Keratinocyte (primary cell): ENCODE measurements around the gene BRD3OS. TPM values are rescaled to one million over a fixed set of nuclear protein-coding genes. Genes with fewer than 3 reads are reported as not detected.

ENCODE experiments used
- DNase-seq: peaks from one replicate; pipeline ENCODE4 v3.0.0-alpha.2; 2011; ENCODE audit warnings: low read depth, missing footprints, low spot score
- FAIRE-seq: peaks from 2 replicates; lab custom pipeline; 2011; peaks lifted over from hg19 to GRCh38; lab: Jason Lieb, UNC
- H2AFZ ChIP-seq: 2 replicates; pipeline ENCODE4 v1.6.0; 2012; ENCODE audit warnings: low read length, control low read depth, inconsistent platforms; ENCODE audit not compliant: control insufficient read depth
- H3K27ac ChIP-seq: 2 replicates; pipeline ENCODE4 v1.5.1; 2011; ENCODE audit warnings: low read length; ENCODE audit not compliant: control insufficient read depth, insufficient read depth
- H3K27me3 ChIP-seq: 3 replicates; pipeline ENCODE4 v1.6.0; 2011; ENCODE audit warnings: low read length; ENCODE audit not compliant: control insufficient read depth, insufficient read depth; ENCODE audit errors: extremely low read depth
- H3K36me3 ChIP-seq, 2 experiments: 2 replicates in 1 of 2; 3 replicates in 1 of 2; pipeline ENCODE4 v1.5.1; 2011; ENCODE audit warnings: low read length in 2 of 2, mild to moderate bottlenecking in 1 of 2; ENCODE audit not compliant: control insufficient read depth in 2 of 2, insufficient read depth in 2 of 2; ENCODE audit errors: extremely low read depth in 1 of 2
- H3K4me1 ChIP-seq: 3 replicates; pipeline ENCODE4 v1.5.1; 2011; ENCODE audit warnings: low read length; ENCODE audit not compliant: control insufficient read depth, insufficient read depth; ENCODE audit errors: extremely low read depth
- H3K4me2 ChIP-seq: 3 replicates; pipeline ENCODE4 v1.6.0; 2011; ENCODE audit warnings: low read depth, low read length; ENCODE audit not compliant: control insufficient read depth, insufficient read depth; ENCODE audit errors: extremely low read depth
- H3K4me3 ChIP-seq, 3 experiments: fragments of 200-600 bp in 1 of 3; sonication (generic) in 1 of 3; 2 replicates in 2 of 3; 3 replicates in 1 of 3; pipeline ENCODE4 v1.5.1; 2011 to 2016; ENCODE audit warnings: low read length in 3 of 3, mild to moderate bottlenecking in 3 of 3, control low read depth in 2 of 3, inconsistent platforms in 1 of 3, low read depth in 1 of 3, mixed read lengths in 1 of 3, mixed run types in 1 of 3, moderate library complexity in 1 of 3; ENCODE audit not compliant: control insufficient read depth in 2 of 3, insufficient read depth in 2 of 3; ENCODE audit errors: extremely low read depth in 1 of 3
- H3K79me2 ChIP-seq: 2 replicates; pipeline ENCODE4 v1.6.0; 2012; ENCODE audit warnings: low read length; ENCODE audit not compliant: control insufficient read depth, insufficient read depth
- H3K9ac ChIP-seq: 3 replicates; pipeline ENCODE4 v1.6.0; 2011; ENCODE audit warnings: low read length; ENCODE audit not compliant: control insufficient read depth, insufficient read depth; ENCODE audit errors: extremely low read depth
- H3K9me1 ChIP-seq: 3 replicates; pipeline ENCODE4 v1.6.0; 2011; ENCODE audit warnings: low read length; ENCODE audit not compliant: control insufficient read depth, insufficient read depth; ENCODE audit errors: extremely low read depth
- H3K9me3 ChIP-seq: 2 replicates; pipeline ENCODE4 v1.5.1; 2012; ENCODE audit warnings: low read depth, low read length; ENCODE audit not compliant: control insufficient read depth
- H4K20me1 ChIP-seq: 3 replicates; pipeline ENCODE4 v1.6.0; 2011; ENCODE audit warnings: low read length; ENCODE audit not compliant: control insufficient read depth, insufficient read depth; ENCODE audit errors: extremely low read depth
- EZH2 ChIP-seq: IDR thresholded peaks from one replicate; pipeline ENCODE4 v1.6.1; 2012; ENCODE audit warnings: inconsistent platforms, mild to moderate bottlenecking, low read length, moderate library complexity
- dilution Hi-C: fragments of 300-500 bp; cut with MboI; formaldehyde crosslinking; loops from one replicate; pipeline ENCODE4 v1.7.0; 2020; ENCODE audit warnings: low sequenced_read_pairs; ENCODE audit not compliant: extremely low pct_ligation_motif_present
- polyA plus RNA-seq, 5 experiments: library from polyadenylated mRNA; depleted of rRNA in 3 of 5; stranded (reverse) in 3 of 5; stranded (forward) in 1 of 5; unstranded in 1 of 5; fragments of >200 nt; gene quantifications; 1 replicate in 1 of 5; 2 replicates in 3 of 5; 3 replicates in 1 of 5; pipeline versions ENCODE4 v1.2.1 to v1.2.3, GENCODE V29; 2011 to 2012; ENCODE audit warnings: missing spikeins in 2 of 5, low read depth in 1 of 5, low replicate concordance in 1 of 5
- TF ChIP-seq, protein P1 (sequence below), 3 experiments: IDR thresholded peaks in 1 of 3; conservative IDR thresholded peaks in 1 of 3; optimal IDR thresholded peaks in 1 of 3; 2 replicates in 2 of 3; 3 replicates in 1 of 3; pipeline versions ENCODE3 to v1.5.1; 2011; ENCODE audit warnings: low read length in 3 of 3, mild to moderate bottlenecking in 3 of 3, moderate library complexity in 2 of 3, control low read depth in 1 of 3, inconsistent platforms in 1 of 3; ENCODE audit not compliant: insufficient read depth in 2 of 3; ENCODE audit errors: extremely low read depth in 1 of 3

Gene BRD3OS
- polyA plus RNA-seq, 1 donor (not counting 4 experiments of a cell fraction or from before 2014, with no cell fraction given), result 8.5 TPM

DNA sequence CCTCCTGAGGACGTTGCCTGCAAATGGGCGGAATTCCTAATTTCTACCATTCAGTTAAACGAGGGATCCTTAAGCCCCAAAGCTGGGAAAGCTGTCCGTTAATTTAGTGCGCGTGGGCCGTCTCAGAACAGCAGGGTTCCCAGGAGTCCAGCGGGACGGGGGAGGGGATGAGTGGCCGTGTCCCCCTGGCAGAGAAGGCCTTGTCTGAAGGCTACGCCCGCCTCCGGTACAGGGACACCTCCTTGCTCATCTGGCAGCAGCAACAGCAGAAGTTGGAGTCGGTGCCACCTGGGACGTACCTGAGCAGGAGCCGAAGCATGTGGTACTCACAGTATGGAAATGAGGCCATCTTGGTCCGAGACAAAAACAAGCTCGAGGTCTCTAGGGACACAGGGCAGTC lies 1.3 kb downstream of the BRD3OS start:
- Histone ChIP-seq H3K4me1 (peaks cover 3% of the 10 kb centered on the region), H3K79me2 (no peaks in the 10 kb centered on the region), H4K20me1 (no peaks in the 10 kb centered on the region), H3K4me2 (peak overlapping the region; percentile 72), H2AFZ (no peak overlapping the region), H3K9me1 (no peaks in the 10 kb centered on the region), H3K36me3 (peaks cover 0 to 5% of the 10 kb centered on the region in 2 experiments), H3K27me3 (no peaks in the 10 kb centered on the region), H3K9ac (no peak overlapping the region), H3K9me3 (no peaks in the 10 kb centered on the region), H3K27ac (no peak overlapping the region), H3K4me3 (no peak overlapping the region)
- FAIRE-seq, result no peak
- DNase-seq, result no peak
- dilution Hi-C loops, result no loop called here
- TF ChIP-seq, protein P1, sequence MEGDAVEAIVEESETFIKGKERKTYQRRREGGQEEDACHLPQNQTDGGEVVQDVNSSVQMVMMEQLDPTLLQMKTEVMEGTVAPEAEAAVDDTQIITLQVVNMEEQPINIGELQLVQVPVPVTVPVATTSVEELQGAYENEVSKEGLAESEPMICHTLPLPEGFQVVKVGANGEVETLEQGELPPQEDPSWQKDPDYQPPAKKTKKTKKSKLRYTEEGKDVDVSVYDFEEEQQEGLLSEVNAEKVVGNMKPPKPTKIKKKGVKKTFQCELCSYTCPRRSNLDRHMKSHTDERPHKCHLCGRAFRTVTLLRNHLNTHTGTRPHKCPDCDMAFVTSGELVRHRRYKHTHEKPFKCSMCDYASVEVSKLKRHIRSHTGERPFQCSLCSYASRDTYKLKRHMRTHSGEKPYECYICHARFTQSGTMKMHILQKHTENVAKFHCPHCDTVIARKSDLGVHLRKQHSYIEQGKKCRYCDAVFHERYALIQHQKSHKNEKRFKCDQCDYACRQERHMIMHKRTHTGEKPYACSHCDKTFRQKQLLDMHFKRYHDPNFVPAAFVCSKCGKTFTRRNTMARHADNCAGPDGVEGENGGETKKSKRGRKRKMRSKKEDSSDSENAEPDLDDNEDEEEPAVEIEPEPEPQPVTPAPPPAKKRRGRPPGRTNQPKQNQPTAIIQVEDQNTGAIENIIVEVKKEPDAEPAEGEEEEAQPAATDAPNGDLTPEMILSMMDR (optimal IDR thresholded peaks at IDR 0.05 in 1 of 3, IDR thresholded peaks at IDR 0.05 in 1 of 3, conservative IDR thresholded peaks at IDR 0.05 in 1 of 3; ENCODE audit: extremely low read depth in 1 of 3, insufficient read depth in 2 of 3, low read length in 3 of 3), result no peak
- TF ChIP-seq EZH2, result no peak

DNA sequence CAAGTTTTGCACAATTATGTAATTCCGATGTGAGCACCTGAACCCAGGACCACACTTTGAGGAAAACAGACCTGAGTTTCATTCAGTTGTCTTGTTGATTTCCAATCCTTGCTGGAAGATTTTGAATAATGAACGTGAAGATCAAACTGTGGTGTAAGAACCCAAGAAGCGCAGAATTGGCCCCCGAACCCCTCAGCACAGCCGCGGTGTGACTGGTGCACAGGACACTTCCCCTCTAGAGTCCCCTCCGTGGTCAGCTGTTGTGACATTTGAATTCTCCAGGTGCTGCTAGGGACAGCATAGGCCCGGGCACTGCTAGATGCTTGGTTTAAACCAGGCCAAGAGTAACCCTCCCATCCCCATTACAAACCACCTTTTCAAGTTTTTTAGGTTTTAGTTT lies 1.7 kb downstream of the BRD3OS start:
- TF ChIP-seq, protein P1 (optimal IDR thresholded peaks at IDR 0.05 in 1 of 3, IDR thresholded peaks at IDR 0.05 in 1 of 3, conservative IDR thresholded peaks at IDR 0.05 in 1 of 3; ENCODE audit: extremely low read depth in 1 of 3, insufficient read depth in 2 of 3, low read length in 3 of 3), result no peak
- TF ChIP-seq EZH2, result no peak
- Histone ChIP-seq H3K9me3 (no peaks in the 10 kb centered on the region), H3K4me1 (peaks cover 3% of the 10 kb centered on the region), H3K79me2 (no peaks in the 10 kb centered on the region), H3K9ac (no peak overlapping the region), H3K4me3 (no peak overlapping the region), H3K4me2 (no peak overlapping the region), H3K9me1 (no peaks in the 10 kb centered on the region), H3K27me3 (no peaks in the 10 kb centered on the region), H3K36me3 (peaks cover 0 to 7% of the 10 kb centered on the region in 2 experiments), H4K20me1 (no peaks in the 10 kb centered on the region), H2AFZ (no peak overlapping the region), H3K27ac (no peak overlapping the region)
- dilution Hi-C loops, result no loop called here
- FAIRE-seq (no peak), DNase-seq (no peak)
